HepG2 (cell line): Measurements from ENCODE around the gene KIAA1549. TPM values are rescaled to one million over a fixed set of nuclear protein-coding genes. Genes with fewer than 3 reads are reported as not detected.

Experiments
- ATF4 ChIP-seq, 2 experiments: fragments of 450-650 bp in 1 of 2; sonication (generic) in 1 of 2; formaldehyde crosslinking; IDR thresholded peaks; 2 replicates each; pipeline versions ENCODE4 v1.5.0 to v1.8.0; 2020 to 2022; ENCODE audit warnings: mild to moderate bottlenecking in 1 of 2, missing genetic modification reagents in 1 of 2
- CEBPB ChIP-seq: IDR thresholded peaks from 2 replicates; pipeline ENCODE4 v1.6.1; 2011; ENCODE audit warnings: low read depth, low read length, improper control_type of control experiment, borderline replicate concordance
- ELK4 ChIP-seq: sonication (generic); formaldehyde crosslinking; IDR thresholded peaks from 2 replicates; pipeline ENCODE4 v1.9.0; 2021; ENCODE audit warnings: missing genetic modification reagents, borderline replicate concordance
- JDP2 ChIP-seq: sonication (generic); formaldehyde crosslinking; IDR thresholded peaks from 2 replicates; pipeline ENCODE4 v1.8.1; 2022; ENCODE audit warnings: missing genetic modification reagents, borderline replicate concordance
- KDM5B ChIP-seq: sonication (generic); formaldehyde crosslinking; IDR thresholded peaks from 2 replicates; pipeline ENCODE4 v1.4.0; 2020; ENCODE audit warnings: missing genetic modification reagents, mild to moderate bottlenecking, borderline replicate concordance
- NRL ChIP-seq: sonication (generic); formaldehyde crosslinking; IDR thresholded peaks from 2 replicates; pipeline ENCODE4 v1.5.0; 2020; ENCODE audit warnings: missing genetic modification reagents, mild to moderate bottlenecking, moderate library complexity, borderline replicate concordance
- SAFB2 ChIP-seq: sonication (generic); formaldehyde crosslinking; IDR thresholded peaks from 2 replicates; pipeline ENCODE4 v1.5.1; 2020; ENCODE audit warnings: missing genetic modification reagents, low read depth, mild to moderate bottlenecking, borderline replicate concordance
- SRY ChIP-seq: sonication (generic); formaldehyde crosslinking; IDR thresholded peaks from 2 replicates; pipeline ENCODE4 v1.8.0; 2022; ENCODE audit warnings: mild to moderate bottlenecking, missing genetic modification reagents
- STAT6 ChIP-seq: sonication (generic); formaldehyde crosslinking; IDR thresholded peaks from 2 replicates; pipeline ENCODE4 v1.4.0; 2020; ENCODE audit warnings: missing genetic modification reagents, mild to moderate bottlenecking, borderline replicate concordance
- ZNF333 ChIP-seq: sonication (generic); formaldehyde crosslinking; IDR thresholded peaks from 2 replicates; pipeline ENCODE4 v1.4.0; 2020; ENCODE audit warnings: mild to moderate bottlenecking, missing genetic modification reagents, borderline replicate concordance
- ZNF460 ChIP-seq: sonication (generic); formaldehyde crosslinking; IDR thresholded peaks from 2 replicates; pipeline ENCODE4 v1.5.1; 2020; ENCODE audit warnings: missing genetic modification reagents, mild to moderate bottlenecking, borderline replicate concordance
- ZNF841 ChIP-seq: sonication (generic); formaldehyde crosslinking; IDR thresholded peaks from 2 replicates; pipeline ENCODE4 v1.8.1; 2023; ENCODE audit warnings: missing genetic modification reagents, borderline replicate concordance
- polyA plus RNA-seq, 8 experiments: library from polyadenylated mRNA; depleted of rRNA in 3 of 8; stranded (reverse) in 7 of 8; unstranded in 1 of 8; fragments of >200 nt; fragmentation: Illumina TruSeq in 4 of 8; extraction: Trizol in 4 of 8; gene quantifications; 2 replicates each; pipeline versions ENCODE4 v1.2.1 to v1.2.3, GENCODE V29; 2011 to 2016; ENCODE audit warnings: low read depth in 4 of 8, missing spikeins in 1 of 8, mixed read lengths in 1 of 8; ENCODE audit not compliant: insufficient read depth in 1 of 8
- total RNA-seq, 5 experiments: library from RNA; depleted of rRNA; stranded (reverse); fragments of >200 nt; fragmentation: Illumina TruSeq; extraction: Trizol; gene quantifications; 2 replicates each; pipeline ENCODE4 v1.2.3, GENCODE V29; 2016; ENCODE audit warnings: low read depth in 1 of 5
- TF ChIP-seq, protein P1 (sequence below): sonication (generic); formaldehyde crosslinking; IDR thresholded peaks from 2 replicates; pipeline ENCODE4 v1.5.0; 2020; ENCODE audit warnings: mild to moderate bottlenecking, missing genetic modification reagents
- TF ChIP-seq, protein P2 (sequence below): IDR thresholded peaks from 2 replicates; pipeline ENCODE4 v1.6.1; 2018; ENCODE audit warnings: missing genetic modification reagents, mild to moderate bottlenecking, missing compliant biosample characterization
- TF ChIP-seq, protein P3 (sequence below): sonication (generic); formaldehyde crosslinking; IDR thresholded peaks from 2 replicates; pipeline ENCODE4 v1.4.0; 2020; ENCODE audit warnings: missing genetic modification reagents

The KIAA1549 gene
- total and polyA plus RNA-seq, 2 of the 13 experiments (the other 11 are each of a cell fraction or from before 2014, with no cell fraction given): 1.1 to 1.8 TPM

- TF ChIP-seq ELK4 (CRISPR knock-in tag) (no peak), CEBPB (peak; percentile 86), ZNF841 (CRISPR knock-in tag) (no peak), ZNF460 (peak; percentile 79), KDM5B (CRISPR knock-in tag) (no peak), ZNF333 (CRISPR knock-in tag) (no peak), ATF4 (CRISPR knock-in tag; IDR thresholded peaks at IDR 0.05) (peak in 1 of 2 experiments; percentile 31; a peak in 1 of 4 replicates), JDP2 (CRISPR knock-in tag) (no peak), STAT6 (no peak), SAFB2 (CRISPR knock-in tag) (no peak), SRY (CRISPR knock-in tag) (no peak), NRL (CRISPR knock-in tag) (no peak)
- TF ChIP-seq, protein P1, sequence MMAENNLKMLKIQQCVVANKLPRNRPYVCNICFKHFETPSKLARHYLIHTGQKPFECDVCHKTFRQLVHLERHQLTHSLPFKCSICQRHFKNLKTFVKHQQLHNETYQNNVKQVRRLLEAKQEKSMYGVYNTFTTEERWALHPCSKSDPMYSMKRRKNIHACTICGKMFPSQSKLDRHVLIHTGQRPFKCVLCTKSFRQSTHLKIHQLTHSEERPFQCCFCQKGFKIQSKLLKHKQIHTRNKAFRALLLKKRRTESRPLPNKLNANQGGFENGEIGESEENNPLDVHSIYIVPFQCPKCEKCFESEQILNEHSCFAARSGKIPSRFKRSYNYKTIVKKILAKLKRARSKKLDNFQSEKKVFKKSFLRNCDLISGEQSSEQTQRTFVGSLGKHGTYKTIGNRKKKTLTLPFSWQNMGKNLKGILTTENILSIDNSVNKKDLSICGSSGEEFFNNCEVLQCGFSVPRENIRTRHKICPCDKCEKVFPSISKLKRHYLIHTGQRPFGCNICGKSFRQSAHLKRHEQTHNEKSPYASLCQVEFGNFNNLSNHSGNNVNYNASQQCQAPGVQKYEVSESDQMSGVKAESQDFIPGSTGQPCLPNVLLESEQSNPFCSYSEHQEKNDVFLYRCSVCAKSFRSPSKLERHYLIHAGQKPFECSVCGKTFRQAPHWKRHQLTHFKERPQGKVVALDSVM (CRISPR knock-in tag): 0 out of 2 replicates have a peak, but pooled peaks have one; percentile 28
- TF ChIP-seq, protein P2, sequence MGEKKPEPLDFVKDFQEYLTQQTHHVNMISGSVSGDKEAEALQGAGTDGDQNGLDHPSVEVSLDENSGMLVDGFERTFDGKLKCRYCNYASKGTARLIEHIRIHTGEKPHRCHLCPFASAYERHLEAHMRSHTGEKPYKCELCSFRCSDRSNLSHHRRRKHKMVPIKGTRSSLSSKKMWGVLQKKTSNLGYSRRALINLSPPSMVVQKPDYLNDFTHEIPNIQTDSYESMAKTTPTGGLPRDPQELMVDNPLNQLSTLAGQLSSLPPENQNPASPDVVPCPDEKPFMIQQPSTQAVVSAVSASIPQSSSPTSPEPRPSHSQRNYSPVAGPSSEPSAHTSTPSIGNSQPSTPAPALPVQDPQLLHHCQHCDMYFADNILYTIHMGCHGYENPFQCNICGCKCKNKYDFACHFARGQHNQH (CRISPR knock-in tag): no peak
- TF ChIP-seq, protein P3, sequence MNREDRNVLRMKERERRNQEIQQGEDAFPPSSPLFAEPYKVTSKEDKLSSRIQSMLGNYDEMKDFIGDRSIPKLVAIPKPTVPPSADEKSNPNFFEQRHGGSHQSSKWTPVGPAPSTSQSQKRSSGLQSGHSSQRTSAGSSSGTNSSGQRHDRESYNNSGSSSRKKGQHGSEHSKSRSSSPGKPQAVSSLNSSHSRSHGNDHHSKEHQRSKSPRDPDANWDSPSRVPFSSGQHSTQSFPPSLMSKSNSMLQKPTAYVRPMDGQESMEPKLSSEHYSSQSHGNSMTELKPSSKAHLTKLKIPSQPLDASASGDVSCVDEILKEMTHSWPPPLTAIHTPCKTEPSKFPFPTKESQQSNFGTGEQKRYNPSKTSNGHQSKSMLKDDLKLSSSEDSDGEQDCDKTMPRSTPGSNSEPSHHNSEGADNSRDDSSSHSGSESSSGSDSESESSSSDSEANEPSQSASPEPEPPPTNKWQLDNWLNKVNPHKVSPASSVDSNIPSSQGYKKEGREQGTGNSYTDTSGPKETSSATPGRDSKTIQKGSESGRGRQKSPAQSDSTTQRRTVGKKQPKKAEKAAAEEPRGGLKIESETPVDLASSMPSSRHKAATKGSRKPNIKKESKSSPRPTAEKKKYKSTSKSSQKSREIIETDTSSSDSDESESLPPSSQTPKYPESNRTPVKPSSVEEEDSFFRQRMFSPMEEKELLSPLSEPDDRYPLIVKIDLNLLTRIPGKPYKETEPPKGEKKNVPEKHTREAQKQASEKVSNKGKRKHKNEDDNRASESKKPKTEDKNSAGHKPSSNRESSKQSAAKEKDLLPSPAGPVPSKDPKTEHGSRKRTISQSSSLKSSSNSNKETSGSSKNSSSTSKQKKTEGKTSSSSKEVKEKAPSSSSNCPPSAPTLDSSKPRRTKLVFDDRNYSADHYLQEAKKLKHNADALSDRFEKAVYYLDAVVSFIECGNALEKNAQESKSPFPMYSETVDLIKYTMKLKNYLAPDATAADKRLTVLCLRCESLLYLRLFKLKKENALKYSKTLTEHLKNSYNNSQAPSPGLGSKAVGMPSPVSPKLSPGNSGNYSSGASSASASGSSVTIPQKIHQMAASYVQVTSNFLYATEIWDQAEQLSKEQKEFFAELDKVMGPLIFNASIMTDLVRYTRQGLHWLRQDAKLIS (CRISPR knock-in tag): no peak
Observed at GRCh38 chr7:138829335-138829734, 151.9 kb downstream of the KIAA1549 start (continued).
